ENCODE data around the gene ZNF10.

ZNF10 gene

DNA sequence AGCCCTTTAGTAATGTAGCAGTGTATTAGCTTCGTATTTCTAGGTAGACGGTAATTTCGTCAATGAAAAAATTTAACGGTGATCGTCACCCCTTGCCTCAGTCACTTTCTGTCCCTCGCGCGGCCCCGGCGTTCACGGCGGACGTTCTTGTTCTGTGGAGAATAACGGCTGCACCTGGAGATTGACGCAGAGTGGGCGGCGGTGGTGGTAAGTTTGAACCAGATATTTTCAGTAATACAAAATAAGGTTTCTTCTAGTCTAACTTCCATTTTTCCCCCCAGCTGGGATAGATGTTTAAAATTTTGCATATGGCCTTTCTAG lies 341 bp downstream of the ZNF10 start:
- Histone ChIP-seq H3K4me3 (ENCODE audit: low read depth, low read length) (peak overlapping the region; percentile 97), H3K79me2 (ENCODE audit: control insufficient read depth, insufficient read depth, low read length, unreplicated experiment) (peaks cover 13% of the 10 kb centered on the region), H3K27ac (ENCODE audit: low read depth, low read length) (peak overlapping the region; percentile 93), H2AFZ (ENCODE audit: low read length, unreplicated experiment) (peak overlapping the region; percentile 96), H3K27me3 (ENCODE audit: insufficient read depth, low read length) (no peaks in the 10 kb centered on the region), H3K36me3 (ENCODE audit: insufficient read depth, low read length) (peaks cover 39% of the 10 kb centered on the region), H3K4me1 (ENCODE audit: control insufficient read depth, insufficient read depth, low read length, unreplicated experiment) (peaks cover 4% of the 10 kb centered on the region)

DNA sequence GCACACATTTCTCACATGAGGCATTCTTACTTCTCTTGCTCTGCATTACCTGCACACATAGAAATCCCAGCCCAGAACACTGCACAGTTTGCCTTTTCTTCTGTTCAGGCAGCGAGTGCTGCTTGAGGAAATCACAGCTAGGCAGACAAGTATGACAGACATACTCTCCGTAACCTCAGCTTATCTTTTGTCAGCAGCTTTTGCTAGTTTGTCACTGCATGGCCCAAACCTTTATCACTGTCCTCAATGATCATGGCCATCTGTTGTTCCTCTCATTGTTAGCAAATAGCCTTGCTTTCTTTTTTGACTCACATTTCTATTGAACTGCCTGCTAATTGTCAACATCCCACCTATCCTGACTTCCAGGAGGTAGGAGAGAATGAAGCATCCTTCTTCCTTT lies 5.3 kb downstream of the ZNF10 start:
- Histone ChIP-seq H3K36me3 (ENCODE audit: insufficient read depth, low read length) (peaks cover 71% of the 10 kb centered on the region), H3K27me3 (ENCODE audit: insufficient read depth, low read length) (no peaks in the 10 kb centered on the region), H2AFZ (ENCODE audit: low read length, unreplicated experiment) (no peak overlapping the region), H3K4me1 (ENCODE audit: control insufficient read depth, insufficient read depth, low read length, unreplicated experiment) (peaks cover 4% of the 10 kb centered on the region), H3K27ac (ENCODE audit: low read depth, low read length) (no peak overlapping the region), H3K79me2 (ENCODE audit: control insufficient read depth, insufficient read depth, low read length, unreplicated experiment) (peaks cover 9% of the 10 kb centered on the region), H3K4me3 (ENCODE audit: low read depth, low read length) (no peak overlapping the region)

DNA sequence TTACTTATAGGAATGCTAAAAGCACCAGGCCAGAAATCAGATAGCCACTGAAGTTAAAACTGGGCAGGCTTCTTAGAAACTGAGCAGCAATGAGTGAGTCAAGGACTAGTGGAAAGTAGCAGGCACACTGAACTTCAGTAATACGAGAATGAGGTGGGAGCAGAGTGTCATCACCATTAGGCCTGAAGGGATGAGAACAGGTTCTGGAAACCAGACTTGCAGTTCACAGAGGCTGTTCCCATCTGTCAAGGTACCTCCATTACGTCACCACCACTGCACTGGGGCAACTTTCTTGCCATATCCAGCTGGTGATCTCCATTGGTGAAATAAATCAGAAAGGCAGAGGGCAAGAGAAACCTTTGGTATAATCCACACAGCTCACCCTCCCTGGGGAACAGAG lies 15.6 kb downstream of the ZNF10 start:
- Histone ChIP-seq H3K4me1 (ENCODE audit: control insufficient read depth, insufficient read depth, low read length, unreplicated experiment) (no peaks in the 10 kb centered on the region), H3K36me3 (ENCODE audit: insufficient read depth, low read length) (peaks cover 80% of the 10 kb centered on the region), H3K27me3 (ENCODE audit: insufficient read depth, low read length) (no peaks in the 10 kb centered on the region), H2AFZ (ENCODE audit: low read length, unreplicated experiment) (no peak overlapping the region), H3K27ac (ENCODE audit: low read depth, low read length) (no peak overlapping the region), H3K4me3 (ENCODE audit: low read depth, low read length) (no peak overlapping the region), H3K79me2 (ENCODE audit: control insufficient read depth, insufficient read depth, low read length, unreplicated experiment) (no peaks in the 10 kb centered on the region)

DNA sequence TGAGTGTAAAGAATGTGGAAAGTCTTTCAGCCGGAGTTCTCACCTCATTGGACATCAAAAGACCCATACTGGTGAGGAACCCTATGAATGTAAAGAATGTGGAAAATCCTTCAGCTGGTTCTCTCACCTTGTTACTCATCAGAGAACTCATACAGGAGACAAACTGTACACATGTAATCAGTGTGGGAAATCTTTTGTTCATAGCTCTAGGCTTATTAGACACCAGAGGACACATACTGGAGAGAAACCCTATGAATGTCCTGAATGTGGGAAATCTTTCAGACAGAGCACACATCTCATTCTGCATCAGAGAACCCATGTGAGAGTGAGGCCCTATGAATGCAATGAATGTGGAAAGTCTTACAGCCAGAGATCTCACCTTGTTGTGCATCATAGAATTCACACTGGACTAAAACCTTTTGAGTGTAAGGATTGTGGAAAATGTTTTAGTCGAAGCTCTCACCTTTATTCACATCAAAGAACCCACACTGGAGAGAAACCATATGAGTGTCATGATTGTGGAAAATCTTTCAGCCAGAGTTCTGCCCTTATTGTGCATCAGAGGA lies 25.8 kb downstream of the ZNF10 start:
- no peak overlapping the region for H2AFZ ChIP-seq (ENCODE audit: low read length, unreplicated experiment)
- H3K27me3 ChIP-seq (ENCODE audit: insufficient read depth, low read length): no peaks in the 10 kb centered on the region
- H3K36me3 ChIP-seq (ENCODE audit: insufficient read depth, low read length): peaks cover 75% of the 10 kb centered on the region
- no peak overlapping the region for H3K27ac ChIP-seq (ENCODE audit: low read depth, low read length)
- no peaks in the 10 kb centered on the region for H3K79me2 ChIP-seq (ENCODE audit: control insufficient read depth, insufficient read depth, low read length, unreplicated experiment)
- no peaks in the 10 kb centered on the region for H3K4me1 ChIP-seq (ENCODE audit: control insufficient read depth, insufficient read depth, low read length, unreplicated experiment)
- H3K4me3 ChIP-seq (ENCODE audit: low read depth, low read length): no peak overlapping the region

DNA sequence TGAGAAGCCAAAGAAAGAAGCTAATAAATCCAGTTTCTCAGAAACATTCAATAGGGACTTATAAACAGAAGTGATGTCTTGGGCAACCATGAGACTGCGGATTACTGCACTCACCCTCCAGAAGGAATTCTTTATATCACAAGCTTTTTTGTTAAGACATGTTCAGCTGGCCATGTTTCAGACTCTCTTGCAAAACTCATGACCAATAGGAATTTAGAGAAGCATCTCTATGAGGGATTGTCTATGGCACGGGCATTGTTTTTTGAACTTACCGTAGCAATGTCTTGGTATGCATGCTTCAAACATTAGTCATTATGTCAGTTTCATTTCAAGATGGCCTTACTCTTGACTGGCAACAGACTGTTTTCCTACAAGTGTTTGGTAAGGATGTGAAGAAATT lies 35.3 kb downstream of the ZNF10 start:
- Histone ChIP-seq H3K79me2 (ENCODE audit: control insufficient read depth, insufficient read depth, low read length, unreplicated experiment) (no peaks in the 10 kb centered on the region), H3K4me1 (ENCODE audit: control insufficient read depth, insufficient read depth, low read length, unreplicated experiment) (no peaks in the 10 kb centered on the region), H3K27me3 (ENCODE audit: insufficient read depth, low read length) (no peaks in the 10 kb centered on the region), H3K4me3 (ENCODE audit: low read depth, low read length) (no peak overlapping the region), H2AFZ (ENCODE audit: low read length, unreplicated experiment) (no peak overlapping the region), H3K36me3 (ENCODE audit: insufficient read depth, low read length) (no peaks in the 10 kb centered on the region), H3K27ac (ENCODE audit: low read depth, low read length) (no peak overlapping the region)

DNA sequence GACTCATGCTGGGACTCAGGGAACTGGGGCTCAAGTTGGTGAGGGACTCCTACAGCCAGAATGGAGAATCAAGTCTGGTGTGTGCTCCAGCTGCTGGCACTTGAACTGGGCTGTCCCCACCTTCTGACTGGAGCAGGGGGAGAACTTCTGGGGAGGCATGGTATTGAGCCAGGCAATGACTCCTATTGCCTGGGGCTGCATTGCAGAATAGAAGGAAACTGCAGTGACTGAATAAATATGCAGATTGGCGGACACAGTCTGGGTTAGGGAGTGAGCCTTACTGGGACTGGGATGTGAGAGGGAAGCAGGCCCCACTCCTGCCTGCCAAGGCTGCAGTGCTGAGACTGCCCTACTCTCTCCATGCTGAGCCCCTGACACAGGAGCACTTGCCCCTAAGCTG lies 42.1 kb downstream of the ZNF10 start:
- Histone ChIP-seq H3K36me3 (ENCODE audit: insufficient read depth, low read length) (0 out of 2 replicates have a peak, but pooled peaks cover 2% of the 10 kb centered on the region), H3K27ac (ENCODE audit: low read depth, low read length) (no peak overlapping the region), H3K4me1 (ENCODE audit: control insufficient read depth, insufficient read depth, low read length, unreplicated experiment) (no peaks in the 10 kb centered on the region), H3K4me3 (ENCODE audit: low read depth, low read length) (no peak overlapping the region), H3K27me3 (ENCODE audit: insufficient read depth, low read length) (no peaks in the 10 kb centered on the region), H3K79me2 (ENCODE audit: control insufficient read depth, insufficient read depth, low read length, unreplicated experiment) (no peaks in the 10 kb centered on the region), H2AFZ (ENCODE audit: low read length, unreplicated experiment) (no peak overlapping the region)

DNA sequence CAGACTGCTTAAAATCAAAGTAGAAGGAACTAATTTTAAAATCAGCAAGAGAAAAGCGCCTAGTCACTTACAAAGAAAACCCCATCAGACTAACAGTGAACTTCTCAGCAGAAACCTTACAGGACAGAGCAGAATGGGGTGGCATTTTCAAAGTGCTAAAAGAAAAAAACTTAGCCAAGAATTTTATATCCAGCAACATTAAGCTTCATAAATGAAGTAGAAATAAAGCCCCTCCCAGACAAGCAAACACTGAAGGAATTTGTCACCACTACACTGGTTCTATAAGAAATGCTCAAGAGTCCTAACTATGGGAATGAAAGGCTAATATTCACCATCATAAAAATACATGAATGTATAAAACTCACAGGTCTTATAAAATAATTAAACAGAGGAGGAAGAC lies 44.5 kb downstream of the ZNF10 start:
- H3K36me3 ChIP-seq (ENCODE audit: insufficient read depth, low read length): 0 out of 2 replicates have a peak, but pooled peaks cover 2% of the 10 kb centered on the region
- H3K4me1 ChIP-seq (ENCODE audit: control insufficient read depth, insufficient read depth, low read length, unreplicated experiment): no peaks in the 10 kb centered on the region
- no peak overlapping the region for H3K4me3 ChIP-seq (ENCODE audit: low read depth, low read length)
- H3K27me3 ChIP-seq (ENCODE audit: insufficient read depth, low read length): no peaks in the 10 kb centered on the region
- H2AFZ ChIP-seq (ENCODE audit: low read length, unreplicated experiment): no peak overlapping the region
- no peaks in the 10 kb centered on the region for H3K79me2 ChIP-seq (ENCODE audit: control insufficient read depth, insufficient read depth, low read length, unreplicated experiment)
- H3K27ac ChIP-seq (ENCODE audit: low read depth, low read length): no peak overlapping the region

DNA sequence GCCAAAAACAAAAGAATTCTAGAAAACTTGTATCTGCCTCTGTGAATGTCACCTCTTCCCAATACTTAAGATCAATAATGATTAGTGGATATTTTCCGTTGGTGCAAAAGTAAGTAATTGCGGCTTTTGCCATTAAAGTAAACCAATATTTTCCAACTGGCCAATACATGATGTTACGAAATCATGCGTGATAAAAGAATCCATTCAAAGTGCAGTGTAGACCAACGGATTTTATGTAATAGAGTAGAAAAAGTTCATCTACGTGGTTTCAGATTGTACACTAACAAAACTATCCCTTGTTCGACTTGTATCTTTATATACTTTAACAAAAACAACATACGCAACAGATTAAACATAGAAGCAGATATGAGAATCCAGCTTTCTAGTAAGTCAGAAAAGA lies 50.2 kb downstream of the ZNF10 start:
- Histone ChIP-seq H2AFZ (ENCODE audit: low read length, unreplicated experiment) (no peak overlapping the region), H3K27me3 (ENCODE audit: insufficient read depth, low read length) (no peaks in the 10 kb centered on the region), H3K79me2 (ENCODE audit: control insufficient read depth, insufficient read depth, low read length, unreplicated experiment) (peaks cover 22% of the 10 kb centered on the region), H3K27ac (ENCODE audit: low read depth, low read length) (no peak overlapping the region), H3K4me3 (ENCODE audit: low read depth, low read length) (no peak overlapping the region), H3K36me3 (ENCODE audit: insufficient read depth, low read length) (peaks cover 31% of the 10 kb centered on the region), H3K4me1 (ENCODE audit: control insufficient read depth, insufficient read depth, low read length, unreplicated experiment) (peaks cover 7% of the 10 kb centered on the region)

DNA sequence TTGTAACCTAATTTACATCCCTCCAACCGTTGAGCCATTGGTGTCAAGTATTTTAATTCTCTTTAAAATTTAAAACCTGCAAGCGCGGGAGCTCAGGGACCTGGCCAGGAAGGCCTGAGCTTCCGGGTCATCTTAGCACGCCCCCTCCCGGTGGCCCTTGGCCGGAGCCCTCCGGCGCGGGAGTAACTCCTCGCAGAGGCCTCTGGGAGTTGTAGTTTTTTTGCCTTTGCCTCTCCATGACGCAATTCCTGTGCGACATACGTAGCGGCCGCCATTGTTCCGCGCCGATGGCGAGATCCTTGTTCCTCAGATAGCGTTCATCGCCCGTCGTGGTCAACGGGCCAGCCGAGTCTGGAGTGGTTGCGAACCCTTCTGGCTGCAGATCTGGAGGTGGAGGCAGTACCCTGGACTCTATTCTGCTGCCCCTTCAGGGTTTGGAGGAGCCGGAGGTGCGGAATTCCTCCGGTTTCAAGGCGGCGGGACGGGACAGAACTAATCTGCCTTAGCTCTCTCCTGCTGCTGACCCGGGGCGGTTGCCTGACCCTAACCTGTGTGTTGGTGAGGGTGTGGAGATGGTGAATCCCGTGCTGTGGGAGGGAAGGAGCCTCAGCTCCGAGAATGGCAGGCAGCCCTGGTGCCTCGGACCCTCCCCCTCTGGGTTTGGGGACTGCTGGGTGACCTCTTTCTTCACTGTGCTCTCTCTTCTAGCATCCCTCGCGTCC lies 51.0 kb downstream of the ZNF10 start, which contains the start of gene ZNF268:
TSS of gene ZNF268 (plus strand) at position 258 of the 722 bp plus-strand sequence. CDS start 503 bp downstream, outside the sequence.
- Histone ChIP-seq H2AFZ (ENCODE audit: low read length, unreplicated experiment) (peak within 1 kb of the TSS; percentile 94), H3K4me1 (ENCODE audit: control insufficient read depth, insufficient read depth, low read length, unreplicated experiment) (peaks cover 7% of the 10 kb centered on the region), H3K4me3 (ENCODE audit: low read depth, low read length) (peak within 1 kb of the TSS; percentile 95), H3K27me3 (ENCODE audit: insufficient read depth, low read length) (no peaks in the 10 kb centered on the region), H3K27ac (ENCODE audit: low read depth, low read length) (peak within 1 kb of the TSS; percentile 41), H3K36me3 (ENCODE audit: insufficient read depth, low read length) (peaks cover 37% of the 10 kb centered on the region), H3K79me2 (ENCODE audit: control insufficient read depth, insufficient read depth, low read length, unreplicated experiment) (peaks cover 22% of the 10 kb centered on the region)

DNA sequence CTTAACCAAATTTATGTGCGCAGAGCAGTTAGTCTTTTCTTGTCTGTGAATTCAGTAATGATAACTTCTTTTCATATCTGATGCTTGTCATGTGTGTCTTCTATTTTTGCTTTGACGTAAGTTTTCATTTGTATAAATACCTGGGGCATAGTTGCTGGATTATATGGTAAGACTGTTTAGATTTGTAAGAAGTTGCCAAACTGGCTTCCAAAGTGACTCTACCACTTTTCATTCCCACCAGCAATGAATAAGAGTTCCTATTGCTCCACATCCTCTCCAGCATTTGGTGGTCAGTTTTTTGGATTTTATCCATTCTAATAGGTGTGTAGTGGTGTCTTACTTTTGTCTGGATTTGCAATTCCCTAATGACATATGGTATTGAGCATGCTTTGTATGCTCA lies 59.7 kb downstream of the ZNF10 start:
- H3K4me3 ChIP-seq (ENCODE audit: low read depth, low read length): no peak overlapping the region
- no peaks in the 10 kb centered on the region for H3K27me3 ChIP-seq (ENCODE audit: insufficient read depth, low read length)
- H3K27ac ChIP-seq (ENCODE audit: low read depth, low read length): no peak overlapping the region
- peaks cover 98% of the 10 kb centered on the region for H3K36me3 ChIP-seq (ENCODE audit: insufficient read depth, low read length)
- no peak overlapping the region for H2AFZ ChIP-seq (ENCODE audit: low read length, unreplicated experiment)
- H3K79me2 ChIP-seq (ENCODE audit: control insufficient read depth, insufficient read depth, low read length, unreplicated experiment): peaks cover 2% of the 10 kb centered on the region
- no peaks in the 10 kb centered on the region for H3K4me1 ChIP-seq (ENCODE audit: control insufficient read depth, insufficient read depth, low read length, unreplicated experiment)

DNA sequence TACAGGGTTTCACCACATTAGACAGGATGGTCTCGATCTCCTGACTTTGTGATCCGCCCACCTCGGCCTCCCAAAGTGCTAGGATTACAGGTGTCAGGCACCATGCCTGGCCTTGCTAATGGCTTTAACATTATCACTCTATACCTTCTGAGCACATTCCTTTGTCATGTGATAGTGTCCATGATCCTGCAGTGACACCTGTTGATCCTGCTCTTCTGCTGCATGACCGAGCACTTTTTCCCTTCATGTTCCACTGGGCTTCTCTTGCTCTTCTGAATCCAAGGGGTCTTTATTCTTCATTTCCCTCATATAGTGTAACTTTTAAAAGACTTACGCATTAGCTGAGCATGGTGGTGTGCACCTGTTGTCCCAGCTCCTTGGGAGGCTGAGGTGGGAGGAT lies 62.4 kb downstream of the ZNF10 start:
- no peak overlapping the region for H2AFZ ChIP-seq (ENCODE audit: low read length, unreplicated experiment)
- H3K27ac ChIP-seq (ENCODE audit: low read depth, low read length): no peak overlapping the region
- H3K36me3 ChIP-seq (ENCODE audit: insufficient read depth, low read length): peaks cover 82% of the 10 kb centered on the region
- H3K4me3 ChIP-seq (ENCODE audit: low read depth, low read length): no peak overlapping the region
- H3K79me2 ChIP-seq (ENCODE audit: control insufficient read depth, insufficient read depth, low read length, unreplicated experiment): no peaks in the 10 kb centered on the region
- no peaks in the 10 kb centered on the region for H3K4me1 ChIP-seq (ENCODE audit: control insufficient read depth, insufficient read depth, low read length, unreplicated experiment)
- no peaks in the 10 kb centered on the region for H3K27me3 ChIP-seq (ENCODE audit: insufficient read depth, low read length)

Measured in ACC112 (cell line).